GM19043 (cell line): Measurements from ENCODE around the gene KIF27.
"Not testable (repeated sequence)": the region's sequence is repeated elsewhere in the genome, so short reads cannot be mapped to it uniquely, and the experiment has no call there.

ENCODE experiments used
- ATAC-seq: cut with Tn5 transposase; IDR thresholded peaks from one replicate; pipeline ENCODE4 v1.9.1; 2021; ENCODE audit warnings: low read depth; ENCODE audit not compliant: unreplicated experiment

KIF27 gene

GRCh38 chr9:83817011-83817355 is 104.2 kb downstream of the KIF27 start:
- not testable (repeated sequence) for ATAC-seq

GRCh38 chr9:83815120-83815519 is 106.1 kb downstream of the KIF27 start:
- not testable (repeated sequence) for ATAC-seq

DNA sequence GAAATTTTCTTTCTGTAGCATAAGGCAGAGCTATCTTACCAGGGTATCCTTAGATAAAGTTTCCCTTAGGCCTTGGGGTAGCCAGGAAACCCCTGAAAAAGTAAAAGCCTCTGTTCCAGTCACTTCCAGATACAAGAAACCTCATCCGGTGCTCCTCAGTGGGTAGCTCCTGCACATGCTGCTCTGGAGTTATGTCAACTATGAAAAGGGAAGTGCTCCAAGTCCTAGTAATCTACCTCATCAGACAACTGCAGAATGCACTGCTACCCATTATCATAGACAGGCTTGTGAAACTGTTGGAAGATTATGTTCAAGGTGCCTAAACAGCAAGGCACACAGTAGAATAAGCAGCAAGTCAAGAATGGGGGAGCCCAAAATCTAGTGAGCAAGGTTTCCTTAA is 112.0 kb downstream of the KIF27 start:
- not testable (repeated sequence) for ATAC-seq

- ATAC-seq, result not testable (repeated sequence)
Observed at GRCh38 chr9:83804454-83804853, 116.8 kb downstream of the KIF27 start.

- ATAC-seq, result not testable (repeated sequence)
Observed at GRCh38 chr9:83803941-83804340, 117.3 kb downstream of the KIF27 start.

DNA sequence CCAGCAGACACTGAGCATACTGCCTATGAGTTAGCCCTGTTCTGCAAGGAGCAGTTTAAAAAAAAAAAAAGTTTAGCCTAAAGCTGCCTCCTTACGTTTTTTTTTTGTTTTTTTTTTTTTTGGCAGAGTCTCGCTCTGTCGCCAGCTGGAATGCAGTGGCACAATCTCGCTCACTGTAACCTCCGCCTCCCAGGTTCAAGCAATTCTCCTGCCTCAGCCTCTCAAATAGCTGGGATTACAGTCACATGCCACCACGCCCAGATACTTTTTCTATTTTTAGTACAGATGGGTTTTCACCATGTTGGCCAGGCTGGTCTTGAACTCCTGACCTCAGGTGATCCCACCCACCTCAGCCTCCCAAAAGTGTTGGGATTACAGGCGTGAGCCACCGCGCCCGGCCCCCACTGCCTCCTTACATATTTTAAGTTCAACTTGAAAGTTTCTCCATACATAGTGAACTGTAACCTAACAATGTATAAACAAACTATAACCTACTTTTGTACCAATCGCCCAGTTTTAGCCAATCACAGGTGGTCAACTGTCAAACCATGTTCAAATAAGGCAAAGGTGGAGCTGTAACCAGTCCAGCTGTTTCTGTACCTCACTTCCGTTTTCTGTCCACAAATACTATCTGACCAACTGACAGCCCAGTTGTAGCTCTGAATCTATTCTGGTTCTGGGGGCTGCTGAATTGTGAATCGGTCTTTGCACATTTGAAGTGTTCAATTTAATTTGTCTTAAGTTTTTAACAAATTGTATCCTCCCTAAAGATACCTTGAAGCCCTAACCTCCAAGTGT is 120.8 kb downstream of the KIF27 start:
- no peak for ATAC-seq

- ATAC-seq, result no peak
Observed at GRCh38 chr9:83794051-83794450, 127.2 kb downstream of the KIF27 start.

GRCh38 chr9:83792746-83793145 is 128.5 kb downstream of the KIF27 start:
- no peak for ATAC-seq
